Heart right ventricle (tissue), 16 donors: Measurements from ENCODE around the gene EEFSEC. TPM values are rescaled to one million over a fixed set of nuclear protein-coding genes. Genes with fewer than 3 reads are reported as not detected.

Source experiments
- ATAC-seq, 8 donors: fragments of 200-7000 bp; cut with Tn5 transposase; one replicate each; pipeline ENCODE4 v1.9.1; 2020; ENCODE audit warnings: mild to moderate bottlenecking in 8 of 8, moderate library complexity in 8 of 8, moderate number of reproducible peaks in 1 of 8
- DNase-seq, 2 donors: peaks; one replicate each; pipeline ENCODE4 v3.0.0-alpha.2; 2020
- H3K27ac ChIP-seq, 10 donors: fragments of 200-600 bp; sonication (generic) in 2 of 10; one replicate each; pipeline versions ENCODE4 v1.5.0 to v1.8.0; 2020 to 2022; ENCODE audit warnings: mild to moderate bottlenecking in 3 of 10
- H3K27me3 ChIP-seq, 7 donors: fragments of 200-600 bp; one replicate each; pipeline ENCODE4 v1.8.0; 2021 to 2022; ENCODE audit warnings: mild to moderate bottlenecking in 2 of 7
- H3K36me3 ChIP-seq, 9 donors: fragments of 200-600 bp; sonication (generic) in 1 of 9; one replicate each; pipeline versions ENCODE4 v1.5.0 to v1.8.0; 2020 to 2022; ENCODE audit warnings: mild to moderate bottlenecking in 2 of 9
- H3K4me1 ChIP-seq, 9 donors: fragments of 200-600 bp; sonication (generic) in 1 of 9; one replicate each; pipeline versions ENCODE4 v1.5.0 to v1.8.0; 2020 to 2022; ENCODE audit warnings: mild to moderate bottlenecking in 4 of 9
- H3K4me3 ChIP-seq, 10 donors: fragments of 200-600 bp; sonication (generic) in 2 of 10; one replicate each; pipeline versions ENCODE4 v1.5.0 to v1.8.0; 2020 to 2022; ENCODE audit warnings: mild to moderate bottlenecking in 7 of 10, moderate library complexity in 2 of 10
- H3K9me3 ChIP-seq, 11 donors: fragments of 200-600 bp in 10 of 11; sonication (generic) in 2 of 11; one replicate each; pipeline versions ENCODE4 v1.5.0 to v1.8.0; 2013 to 2022; ENCODE audit warnings: mild to moderate bottlenecking in 2 of 11, control low read depth in 1 of 11, moderate library complexity in 1 of 11
- CTCF ChIP-seq, 9 donors: fragments of 200-600 bp; sonication (generic) in 2 of 9; IDR thresholded peaks; one replicate each; pipeline versions ENCODE4 v1.5.0 to v1.8.0; 2021 to 2022; ENCODE audit warnings: antibody characterized with exemption in 9 of 9, mild to moderate bottlenecking in 5 of 9, moderate library complexity in 1 of 9
- WGBS, 2 donors: extraction: QIAGEN DNeasy Blood & Tissue Kit; methylation state at CpG; one replicate each; pipeline ENCODE4 v1.1.7; 2013; ENCODE audit warnings: inconsistent platforms in 1 of 2; 5-methylcytosine and 5-hydroxymethylcytosine counted together
- intact Hi-C, 10 donors: fragments of 100-400 bp; cut with DNase I; formaldehyde crosslinking; loops; one replicate each; pipeline versions ENCODE4 v1.11.1 to v1.14.2; 2022
- polyA plus RNA-seq, 2 donors: library from polyadenylated mRNA; stranded (reverse); fragments of 200-250 nt; gene quantifications; one replicate each; pipeline ENCODE4 v1.2.3, GENCODE V29; 2013
- total RNA-seq, 10 donors: library from RNA; stranded (reverse); fragmentation: NEBNext Ultra II Directional in 3 of 10; extraction: Animal tissue kit (Norgen Biotek cat#: 25700) in 3 of 10; gene quantifications; one replicate each; pipeline versions ENCODE4 v1.2.1 to v1.2.4, GENCODE V29; 2021 to 2023
- donor health status: Arrhythmogenic right ventricular cardiomyopathy.
- donor health status: ischemic (EF 13 %, LVEDD 7.1; RV severe dilation, severe dysfunction).
- donor health status: healthy with polysubstance abuse.
- donor health status: DM: no; HTN: yes; CAD: no.
- donor health status: DM: no; HTN: no; CAD: no.
- donor health status: ischemic (EF 25% LVEDD 6.9; RV normal size, moderate dysfunction).
- donor health status: ischemic (EF 25% LVEDD 5.7; RV mildly dilated, moderate dysfunction).
- donor health status: healthy.
- donor health status: DM: yes; HTN: yes; CAD: no.
- donor health status: Ischemic cardiomyopathy.
- donor health status: ischemic (EF 35%, LVEDD 5.7; RV mildly dilated, moderate dysfunction).
- donor health status: nonischemic (EF 11% LVEDD 7.7; RV severe dilation, severe dysfunction).
- donor health status: DM: yes; HTN: yes; CAD: no.
- donor health status: PGD.
- donor health status: ischemic (EF 29% LVEDD 5.4; RV normal size, mild dysfunction).
- donor health status: nonischemic (EF 23%, LVEDD 6.1; RV moderate dilation, normal function).

The EEFSEC gene
- total and polyA plus RNA-seq, 12 donors, result 16.5 to 29.5 (median 25.0) TPM

DNA sequence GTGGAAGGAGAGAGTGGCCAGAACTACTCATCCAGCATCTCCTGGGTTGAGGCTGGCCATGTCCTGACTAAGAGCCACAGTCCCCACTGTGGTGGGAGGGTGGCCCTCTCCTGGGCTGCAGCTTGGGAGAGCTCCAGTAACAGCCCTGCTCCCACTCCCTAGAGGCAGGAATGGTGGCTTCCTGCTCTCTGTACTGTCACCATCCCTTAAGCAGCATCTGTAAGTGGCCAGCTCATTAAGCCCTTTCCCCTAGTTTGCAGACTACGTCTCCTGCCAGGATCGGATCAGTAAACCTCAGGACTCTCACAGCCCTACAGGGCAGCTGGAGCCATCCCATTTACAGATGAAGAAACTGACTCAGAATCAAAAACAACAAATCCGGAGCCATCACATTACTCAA is 282.9 kb downstream of the EEFSEC start:
- H3K27ac ChIP-seq, result no peak overlapping the region
- H3K9me3 ChIP-seq, result no peaks in the 10 kb centered on the region
- no peak for DNase-seq
- TF ChIP-seq CTCF (IDR thresholded peaks at IDR 0.05), result no peak
- H3K4me3 ChIP-seq, result no peak overlapping the region
- H3K36me3 ChIP-seq, result no peaks in the 10 kb centered on the region
- intact Hi-C loops, result no loop called here
- ATAC-seq, result no peak
- WGBS, 2 donors, result 84 to 86% methylated on average over 3 of the region's 3 CpGs
- peaks cover 12 to 52% (median 34%) of the 10 kb centered on the region in 7 donors for H3K27me3 ChIP-seq
- peaks cover 0 to 14% (median 7%) of the 10 kb centered on the region in 9 donors for H3K4me1 ChIP-seq

- Histone ChIP-seq H3K9me3 (no peaks in the 10 kb centered on the region), H3K27ac (no peak overlapping the region), H3K27me3 (peaks cover 0 to 30% (median 10%) of the 10 kb centered on the region in 7 donors), H3K4me3 (no peak overlapping the region), H3K4me1 (no peaks in the 10 kb centered on the region), H3K36me3 (no peaks in the 10 kb centered on the region)
- ATAC-seq (no peak), DNase-seq (no peak)
- peak in 6 of 9 donors; percentile 9 to 41 (median 25) for TF ChIP-seq CTCF (IDR thresholded peaks at IDR 0.05)
- intact Hi-C loops, result no loop called here
- 69 to 71% methylated on average over 6 of the region's 6 CpGs for WGBS, 2 donors
These were observed 285.3 kb downstream of the EEFSEC start for GRCh38 chr3:128438488-128439072.

DNA sequence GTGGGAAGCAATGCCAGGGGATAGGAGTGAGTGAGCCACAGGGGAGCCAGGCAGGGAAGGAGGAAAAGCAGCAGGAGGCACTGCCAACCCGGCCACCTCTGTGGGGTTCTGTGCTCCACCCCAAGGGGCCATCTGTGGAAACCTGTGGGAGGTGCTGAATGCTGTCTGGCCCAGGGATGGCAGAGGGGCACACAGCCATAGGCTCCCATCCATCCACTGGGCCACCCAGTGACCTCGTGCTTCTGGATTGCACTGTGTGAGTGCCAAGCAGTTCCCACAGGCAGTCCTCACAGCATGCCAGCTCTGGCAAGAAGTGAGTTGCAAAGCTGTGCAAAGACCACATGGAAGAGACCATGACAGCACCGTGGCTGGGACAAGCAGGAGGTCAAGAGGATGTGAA is 285.9 kb downstream of the EEFSEC start:
- intact Hi-C loops, result no loop called here
- no peak for DNase-seq

DNA sequence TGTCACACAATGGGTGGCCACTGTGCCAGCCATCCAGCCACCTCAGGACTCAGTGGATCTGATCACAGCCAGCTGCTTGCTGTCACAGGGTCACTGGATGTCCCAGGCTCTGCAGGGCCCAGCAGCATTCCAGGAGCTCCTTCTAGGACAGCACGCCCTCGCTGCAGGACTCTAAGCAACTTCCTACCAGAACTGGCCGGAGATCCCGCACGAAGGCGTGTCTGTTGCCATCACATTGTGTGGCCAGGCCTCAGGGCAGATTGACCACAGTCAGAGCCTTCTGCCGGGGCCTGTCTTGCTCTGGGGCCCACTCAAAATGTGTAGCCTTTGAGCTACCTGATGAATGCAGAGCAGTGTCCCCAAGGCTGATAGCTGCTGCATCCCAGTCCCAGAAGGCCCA is 288.8 kb downstream of the EEFSEC start:
- WGBS, 2 donors, result 84 to 89% methylated on average over 7 of the region's 7 CpGs
- ATAC-seq (no peak), DNase-seq (no peak)
- no peaks in the 10 kb centered on the region for H3K4me1 ChIP-seq
- H3K27ac ChIP-seq, result no peak overlapping the region
- H3K27me3 ChIP-seq, result peaks cover 0 to 22% (median 6%) of the 10 kb centered on the region in 7 donors
- no peak for TF ChIP-seq CTCF (IDR thresholded peaks at IDR 0.05)
- no peak overlapping the region for H3K4me3 ChIP-seq
- H3K36me3 ChIP-seq, result no peaks in the 10 kb centered on the region
- no peaks in the 10 kb centered on the region for H3K9me3 ChIP-seq
- intact Hi-C loops, result no loop called here

More for the DNA sequence above, 285.9 kb downstream of the EEFSEC start:
- no peaks in the 10 kb centered on the region for H3K9me3 ChIP-seq
- no peaks in the 10 kb centered on the region for H3K36me3 ChIP-seq
- H3K27me3 ChIP-seq, result peaks cover 0 to 30% (median 9%) of the 10 kb centered on the region in 7 donors
- H3K4me1 ChIP-seq, result no peaks in the 10 kb centered on the region
- H3K4me3 ChIP-seq, result no peak overlapping the region
- no peak overlapping the region for H3K27ac ChIP-seq
- peak in 1 of 8 donors; percentile 38 for ATAC-seq
- TF ChIP-seq CTCF (IDR thresholded peaks at IDR 0.05), result no peak
- 51 to 63% methylated on average over 3 of the region's 3 CpGs for WGBS, 2 donors
